ENCODE data around the gene RALBP1.

GRCh38 chr18:9534844-9535243 is 59.5 kb downstream of the RALBP1 start:
- TF ChIP-seq POLR2AphosphoS5 (IDR thresholded peaks at IDR 0.05; ENCODE audit: low read depth, low read length) (no peak), POLR2A (IDR thresholded peaks at IDR 0.05; ENCODE audit: low read depth, low read length) (no peak), TAF1 (IDR thresholded peaks at IDR 0.05; ENCODE audit: low read depth, low read length) (no peak), POU2F2 (IDR thresholded peaks at IDR 0.05; ENCODE audit: low read depth, low read length) (no peak), SPI1 (IDR thresholded peaks at IDR 0.05; ENCODE audit: low read depth, low read length) (no peak), PAX5 (IDR thresholded peaks at IDR 0.05; ENCODE audit: insufficient read depth, low read length, severe bottlenecking) (no peak)

Measured in GM12891 (cell line).